HG03175 (cell line): ENCODE data around the gene FMN2.

Experiments used
- ATAC-seq: cut with Tn5 transposase; IDR thresholded peaks from one replicate; pipeline ENCODE4 v1.9.1; 2021; ENCODE audit warnings: mild to moderate bottlenecking, moderate library complexity; ENCODE audit not compliant: unreplicated experiment

FMN2 gene

DNA sequence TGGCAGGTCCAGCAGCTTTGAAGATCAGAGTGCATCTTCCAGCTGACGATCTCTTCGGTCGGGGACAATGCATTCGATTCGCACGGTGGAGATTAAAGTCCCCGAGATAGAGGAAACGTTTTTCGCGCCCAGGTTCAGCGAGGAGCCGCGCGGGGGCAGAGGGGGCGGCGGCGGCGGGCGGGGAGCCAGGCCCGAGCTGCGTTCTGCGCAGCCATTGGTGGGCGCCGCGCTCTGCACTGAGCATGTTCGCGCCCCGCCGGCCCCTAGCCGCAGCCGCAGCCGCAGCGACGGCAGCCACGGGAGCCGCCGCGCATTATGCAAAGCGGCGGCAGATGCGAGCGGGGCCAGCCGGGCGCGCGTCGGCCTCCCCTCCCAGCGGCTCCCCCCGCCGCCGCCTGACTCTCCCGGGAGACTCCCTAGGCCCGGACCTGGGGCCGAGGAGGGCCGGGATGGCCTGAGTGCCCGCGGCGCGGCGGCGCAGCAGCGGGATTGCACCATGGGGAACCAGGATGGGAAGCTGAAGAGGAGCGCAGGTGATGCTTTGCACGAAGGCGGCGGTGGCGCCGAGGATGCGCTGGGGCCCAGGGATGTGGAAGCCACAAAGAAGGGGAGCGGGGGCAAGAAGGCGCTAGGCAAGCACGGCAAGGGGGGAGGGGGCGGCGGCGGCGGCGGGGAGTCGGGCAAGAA, at the start of gene FMN2:
FMN2 (plus strand) TSS at position 270 of the 687 bp plus-strand sequence; CDS start at position 497, 227 bp downstream.
- ATAC-seq: no peak

DNA sequence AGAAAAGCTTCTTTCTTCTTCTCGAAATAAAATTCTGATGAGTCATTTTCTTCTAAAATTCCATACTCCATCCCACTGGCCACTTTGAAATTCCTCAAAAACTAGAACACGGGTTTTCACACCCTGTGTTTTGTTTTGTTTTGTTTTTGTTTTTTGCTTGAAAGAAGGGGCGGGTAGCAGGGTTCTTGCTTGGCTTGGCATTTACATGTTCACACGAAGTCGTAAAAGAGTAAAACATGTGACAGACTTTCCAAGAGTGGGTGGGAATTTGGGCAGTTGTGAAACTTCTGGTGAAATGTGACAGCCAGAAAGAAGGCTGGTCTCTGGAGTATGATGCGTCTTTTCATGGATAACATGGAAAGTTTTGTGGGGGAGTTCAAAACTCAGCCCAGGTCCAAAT, 47.1 kb upstream of the FMN2 start:
- no peak for ATAC-seq

DNA sequence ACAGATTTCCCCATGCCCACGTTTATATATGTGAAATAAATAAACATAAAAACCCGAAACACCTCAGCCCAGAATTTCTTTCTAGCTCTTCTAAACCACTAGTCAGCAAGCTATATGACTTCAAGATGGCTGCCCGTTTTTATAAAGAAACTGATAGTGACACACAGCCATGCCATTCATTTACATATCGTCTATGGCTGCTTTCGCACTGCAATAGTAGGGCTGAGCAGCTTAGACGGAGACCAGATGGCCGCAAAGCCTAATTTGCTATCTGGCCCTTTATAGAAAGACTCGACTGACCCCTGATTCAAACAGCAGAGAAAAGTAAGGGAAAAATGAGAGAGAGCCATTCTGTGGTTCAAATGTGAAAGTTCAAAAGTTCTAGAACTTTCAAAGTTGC, 45.7 kb upstream of the FMN2 start:
- ATAC-seq: no peak

DNA sequence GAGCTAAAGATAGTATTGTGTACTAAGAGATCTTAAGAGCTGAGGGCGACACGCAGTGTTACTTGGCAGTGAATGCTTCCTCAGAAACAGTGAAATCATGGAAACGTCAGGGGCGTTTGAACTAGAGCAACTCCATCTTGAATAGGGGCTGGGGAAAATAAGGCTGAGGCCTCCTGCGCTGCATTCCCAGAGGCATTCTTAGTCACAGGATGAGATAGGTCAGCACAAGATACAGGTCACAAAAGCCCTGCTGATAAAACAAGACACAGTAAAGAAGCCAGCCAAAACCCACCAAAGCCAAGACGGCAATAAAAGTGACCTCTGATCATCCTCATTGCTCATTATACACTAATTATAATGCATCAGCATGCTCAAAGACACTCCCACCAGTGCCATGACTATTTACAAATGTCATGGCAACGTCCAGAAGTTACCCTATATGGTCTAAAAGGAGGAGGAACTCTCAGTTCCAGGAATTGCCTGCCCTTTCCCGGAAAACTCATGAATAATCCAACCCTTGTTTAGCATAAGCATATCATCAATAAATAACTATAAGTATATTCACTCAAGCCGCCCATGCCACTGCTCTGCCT, 37.5 kb upstream of the FMN2 start:
- ATAC-seq: no peak

DNA sequence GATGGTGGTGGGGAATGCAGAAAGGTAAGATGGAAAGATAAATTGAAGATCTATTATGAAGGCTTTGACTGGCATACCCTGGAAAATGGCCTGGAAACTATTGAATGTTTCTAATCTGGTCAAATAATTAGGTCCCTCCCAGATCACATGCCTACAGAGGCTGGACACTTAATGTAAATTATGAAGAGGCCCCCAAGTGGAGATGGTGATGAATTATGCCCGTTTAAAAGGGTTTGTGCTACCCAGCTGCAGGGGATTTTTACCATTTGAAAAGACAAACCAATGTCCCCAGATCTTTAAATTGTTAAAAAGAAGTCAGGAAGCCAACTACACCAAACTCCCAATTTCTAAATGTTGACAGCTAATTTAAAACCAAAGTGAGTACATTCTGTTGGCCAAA, 35.7 kb upstream of the FMN2 start:
- ATAC-seq: no peak

DNA sequence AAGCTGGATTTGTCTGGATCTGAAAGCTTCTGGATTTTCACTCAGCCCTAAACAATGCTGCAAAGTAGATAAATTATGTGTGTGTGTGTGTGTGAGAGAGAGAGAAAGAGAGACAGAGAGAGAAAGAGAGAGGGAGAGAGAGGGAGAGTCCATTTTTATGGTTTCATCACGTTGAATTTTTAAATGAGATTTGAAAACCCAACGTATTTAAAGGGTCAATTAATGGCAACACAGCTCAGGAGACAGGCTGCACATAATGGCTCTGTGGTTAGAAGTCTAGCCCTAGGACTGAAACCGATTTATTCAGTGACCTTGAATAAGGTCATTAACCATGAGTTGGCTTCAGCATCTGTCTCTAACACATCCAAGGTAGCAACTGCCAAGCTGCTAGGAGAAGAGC, 35.3 kb upstream of the FMN2 start:
- no peak for ATAC-seq

DNA sequence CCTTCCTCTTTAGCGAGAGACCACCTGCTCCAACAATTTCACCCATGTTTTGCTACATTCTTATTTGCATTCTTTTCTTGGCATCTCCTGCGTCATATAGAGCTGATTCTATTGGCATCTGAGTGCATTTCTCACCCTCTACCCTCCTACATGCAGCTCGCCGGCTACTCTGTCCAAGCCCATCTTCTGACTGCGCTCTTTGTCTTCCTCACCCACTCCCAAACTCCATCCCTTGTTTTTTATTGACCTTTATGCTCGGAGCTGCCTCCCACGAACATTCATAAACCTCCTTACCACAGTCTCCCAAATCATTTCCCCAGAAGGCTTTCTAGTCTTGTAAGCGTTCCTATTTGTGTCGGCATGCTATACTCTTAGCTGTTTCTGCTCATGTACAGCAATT, 33.6 kb upstream of the FMN2 start:
- ATAC-seq: no peak

DNA sequence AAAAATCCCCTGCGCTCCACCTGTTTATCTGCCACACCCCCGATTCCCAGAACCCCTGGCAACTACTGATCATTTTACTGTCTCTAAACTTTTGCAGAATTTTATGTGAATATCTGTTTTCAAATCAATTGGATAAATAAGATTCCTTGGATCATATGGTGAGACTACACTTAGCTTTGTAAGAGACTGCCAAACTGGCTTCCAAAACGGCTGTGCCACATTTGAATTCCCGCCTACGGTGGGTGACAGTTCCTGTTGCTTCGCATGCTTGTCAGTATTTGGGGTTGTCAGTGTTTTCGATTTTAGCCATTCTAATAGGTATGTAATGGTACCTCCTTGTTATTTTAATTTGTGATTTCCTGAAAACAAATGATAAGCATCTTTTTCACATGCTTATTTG, 22.7 kb upstream of the FMN2 start:
- no peak for ATAC-seq

DNA sequence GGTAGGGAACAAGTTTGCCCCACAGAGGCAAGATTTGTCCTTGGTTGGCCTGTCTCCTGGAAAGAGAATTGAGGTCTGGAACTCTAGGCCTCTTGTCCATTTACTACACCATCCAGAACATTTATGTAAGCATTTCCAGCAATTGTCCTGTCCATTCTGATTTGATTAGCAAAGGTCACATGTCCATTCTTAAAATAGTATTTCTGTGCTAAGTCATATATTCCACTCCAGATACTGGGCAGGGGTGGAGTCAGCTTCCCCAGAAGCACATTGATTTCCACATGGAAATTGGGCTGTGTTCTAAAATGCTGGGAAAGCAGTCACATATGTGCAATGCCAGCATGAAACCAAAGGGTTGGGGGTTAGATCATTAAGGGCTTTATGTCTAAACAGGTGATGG, 21.5 kb upstream of the FMN2 start:
- no peak for ATAC-seq

DNA sequence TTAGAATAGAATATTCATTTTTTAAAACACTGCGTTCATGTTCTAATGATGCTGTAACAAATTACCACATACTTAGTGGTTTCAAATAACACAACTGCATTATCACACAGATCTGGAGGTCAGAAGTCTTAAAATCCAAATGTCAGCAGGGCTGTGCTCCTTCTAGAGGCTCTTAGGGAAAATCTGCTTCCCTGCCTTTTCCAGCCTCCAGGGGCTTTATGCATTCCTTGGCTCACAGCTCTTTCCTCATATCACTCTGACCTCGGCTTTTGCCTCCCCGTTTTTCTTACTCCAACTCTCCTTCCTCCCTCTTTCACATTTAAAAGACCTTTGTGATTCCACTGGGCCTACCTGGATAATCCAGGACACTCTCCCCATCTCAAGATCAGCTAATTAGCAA, 18.6 kb upstream of the FMN2 start:
- no peak for ATAC-seq

DNA sequence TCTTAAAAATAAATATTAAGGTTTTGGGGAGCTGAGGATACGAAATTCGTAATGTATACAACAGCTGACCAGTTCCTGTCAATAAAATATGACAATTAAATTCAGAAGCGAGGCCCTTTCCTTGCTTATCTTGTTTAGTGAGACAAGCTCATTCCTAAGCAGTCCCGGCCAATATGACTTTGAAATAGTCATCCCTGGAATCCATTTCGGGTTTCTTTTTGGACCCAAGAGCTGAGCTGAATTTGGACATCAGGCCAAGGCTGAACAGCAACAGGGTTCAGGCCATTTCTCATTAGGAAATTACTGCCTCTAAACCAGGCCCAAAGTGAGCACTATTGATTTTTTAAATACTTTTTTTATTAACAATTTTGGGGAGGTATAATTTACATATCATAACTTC, 17.3 kb upstream of the FMN2 start:
- ATAC-seq: no peak

DNA sequence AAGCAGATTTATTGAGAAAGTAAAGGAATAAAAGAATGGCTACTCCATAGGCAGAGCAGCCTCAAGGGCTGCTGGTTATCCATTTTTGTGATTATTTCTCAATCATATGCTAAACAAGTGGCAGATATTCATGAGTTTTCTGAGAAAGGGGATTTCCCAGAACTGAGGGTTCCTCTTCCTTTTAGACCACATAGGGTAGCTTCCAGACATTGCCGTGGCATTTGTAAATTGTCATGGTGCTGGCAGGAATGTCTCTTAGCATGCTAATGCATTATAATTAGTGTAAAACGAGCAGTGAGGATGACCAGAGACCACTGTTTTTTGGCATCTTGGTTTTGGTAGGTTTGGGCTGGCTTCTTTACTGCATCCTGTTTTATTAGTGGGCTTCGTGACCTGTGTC, 16.8 kb upstream of the FMN2 start:
- ATAC-seq: no peak

DNA sequence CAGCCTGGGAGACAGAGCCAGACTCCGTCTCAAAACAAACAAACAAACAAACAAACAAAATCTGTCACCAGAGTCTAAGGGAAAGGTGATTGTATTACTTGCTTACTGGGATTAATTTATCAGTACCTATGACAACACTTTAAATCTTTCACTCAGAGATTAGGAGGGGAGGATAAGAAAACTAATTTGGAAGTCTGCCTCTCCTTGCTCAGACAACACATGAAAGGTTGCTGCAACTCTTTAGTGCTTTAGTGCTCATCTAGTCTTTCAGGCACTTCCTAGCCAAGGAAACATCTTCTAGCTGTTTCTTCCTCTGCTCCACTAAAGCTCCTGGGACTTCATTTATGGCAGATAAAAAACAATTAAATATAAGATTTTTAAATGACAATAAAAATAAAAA, 7.3 kb upstream of the FMN2 start:
- ATAC-seq: no peak

DNA sequence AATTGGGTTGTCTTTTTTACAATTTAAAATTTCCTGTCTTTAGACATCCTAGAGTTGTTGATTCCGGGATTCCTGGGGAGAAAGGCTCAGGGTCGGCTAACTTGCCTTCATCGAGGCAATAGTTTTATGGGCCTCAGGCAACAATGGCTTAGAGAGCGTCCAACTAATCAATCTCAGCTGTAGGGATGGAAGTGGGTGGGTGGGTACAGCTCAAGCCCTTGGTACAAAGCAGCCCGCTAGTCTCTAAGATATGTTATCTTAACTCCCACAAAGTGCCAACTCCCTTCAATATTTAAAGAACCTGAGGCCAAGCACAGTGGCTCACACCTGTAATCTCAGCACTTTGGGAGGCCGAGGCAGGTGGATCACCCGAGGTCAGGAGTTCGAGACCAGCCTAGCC, 6.9 kb upstream of the FMN2 start:
- ATAC-seq: no peak

DNA sequence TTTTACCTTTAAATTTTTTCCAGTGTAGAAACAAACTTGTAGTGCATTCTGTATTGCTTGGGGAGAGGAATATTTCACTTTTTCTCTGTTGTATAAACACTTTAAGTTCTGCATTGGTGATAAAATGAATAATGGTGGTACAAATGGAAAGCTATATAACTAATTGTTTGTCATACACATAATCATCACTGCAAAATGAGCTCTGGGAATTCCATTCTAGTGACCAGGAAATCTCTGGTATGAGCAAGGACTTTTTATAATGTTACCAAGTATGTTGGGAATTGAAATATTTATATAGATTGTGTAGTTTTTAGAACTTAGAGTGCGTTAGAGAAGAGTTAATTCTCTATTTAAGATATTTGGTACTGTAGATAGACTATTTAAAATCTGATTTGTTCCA, 5.0 kb upstream of the FMN2 start:
- no peak for ATAC-seq

DNA sequence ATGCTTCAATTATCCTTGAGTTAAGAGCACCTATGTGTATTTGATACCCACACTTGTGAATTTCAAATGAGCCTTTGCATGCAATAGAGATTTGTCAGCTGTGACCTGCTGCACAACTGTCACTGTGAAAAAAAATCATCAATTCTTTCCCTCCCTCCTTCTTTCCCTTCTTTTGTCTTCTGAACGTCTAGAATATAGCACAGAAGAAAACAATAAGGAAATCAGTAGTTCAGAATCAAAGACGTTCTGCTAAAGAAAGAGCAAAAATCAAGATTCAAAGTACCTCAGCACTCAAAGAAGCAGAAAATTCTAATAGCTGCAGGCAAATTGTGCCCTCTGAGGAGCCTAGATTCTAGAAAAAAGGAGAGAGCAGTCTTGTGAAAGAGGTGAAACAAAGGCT, 1.7 kb upstream of the FMN2 start:
- no peak for ATAC-seq

DNA sequence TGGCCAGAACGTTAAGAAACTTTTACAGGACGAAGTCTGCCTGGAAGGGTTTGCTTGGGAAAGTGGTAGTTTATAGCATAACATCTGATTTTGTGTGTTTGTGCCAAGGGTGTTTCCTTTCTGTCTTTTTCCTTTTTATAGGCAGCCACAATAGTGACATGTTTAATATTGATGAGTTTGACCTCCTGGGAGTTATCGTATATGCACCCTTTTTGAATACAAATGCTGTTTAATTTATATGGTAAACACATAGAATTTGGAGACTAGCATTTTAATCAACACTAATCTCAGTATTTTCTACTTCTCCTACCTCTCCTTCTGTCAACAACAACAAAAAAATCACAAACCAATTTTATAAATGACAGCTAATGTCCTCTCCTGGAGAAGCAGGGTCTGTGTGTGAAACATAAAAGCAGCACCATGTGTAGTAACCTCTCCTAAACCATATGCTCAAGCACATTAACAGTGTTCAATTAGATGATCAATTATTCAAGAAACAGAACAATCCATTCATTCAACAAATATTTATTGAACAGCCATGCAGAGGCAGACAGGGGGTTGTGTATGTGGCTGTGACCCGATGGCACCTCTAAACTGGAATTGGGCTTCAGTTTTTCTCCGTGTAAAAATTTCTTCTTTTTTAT, 604 bp upstream of the FMN2 start:
- no peak for ATAC-seq

DNA sequence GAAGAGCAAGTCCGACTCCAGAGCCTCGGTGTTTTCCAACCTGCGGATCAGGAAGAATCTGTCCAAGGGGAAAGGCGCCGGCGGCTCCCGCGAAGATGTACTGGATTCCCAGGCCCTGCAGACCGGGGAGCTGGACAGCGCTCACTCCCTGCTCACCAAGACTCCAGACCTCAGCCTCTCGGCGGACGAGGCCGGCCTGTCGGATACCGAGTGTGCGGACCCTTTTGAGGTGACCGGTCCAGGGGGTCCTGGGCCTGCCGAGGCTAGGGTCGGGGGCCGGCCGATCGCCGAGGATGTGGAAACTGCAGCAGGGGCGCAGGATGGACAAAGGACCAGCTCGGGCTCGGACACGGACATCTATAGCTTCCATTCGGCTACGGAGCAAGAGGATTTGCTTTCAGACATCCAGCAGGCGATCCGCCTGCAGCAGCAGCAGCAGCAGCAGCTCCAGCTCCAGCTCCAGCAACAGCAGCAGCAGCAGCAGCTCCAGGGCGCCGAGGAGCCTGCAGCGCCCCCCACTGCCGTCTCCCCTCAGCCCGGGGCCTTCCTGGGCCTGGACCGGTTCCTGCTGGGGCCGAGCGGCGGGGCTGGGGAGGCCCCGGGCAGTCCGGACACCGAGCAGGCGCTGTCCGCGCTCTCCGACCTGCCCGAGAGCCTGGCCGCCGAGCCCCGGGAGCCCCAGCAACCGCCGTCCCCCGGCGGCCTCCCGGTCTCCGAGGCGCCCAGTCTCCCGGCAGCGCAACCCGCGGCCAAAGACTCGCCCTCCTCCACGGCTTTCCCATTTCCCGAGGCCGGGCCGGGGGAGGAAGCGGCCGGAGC, 827 bp downstream of the FMN2 start:
- ATAC-seq: no peak

DNA sequence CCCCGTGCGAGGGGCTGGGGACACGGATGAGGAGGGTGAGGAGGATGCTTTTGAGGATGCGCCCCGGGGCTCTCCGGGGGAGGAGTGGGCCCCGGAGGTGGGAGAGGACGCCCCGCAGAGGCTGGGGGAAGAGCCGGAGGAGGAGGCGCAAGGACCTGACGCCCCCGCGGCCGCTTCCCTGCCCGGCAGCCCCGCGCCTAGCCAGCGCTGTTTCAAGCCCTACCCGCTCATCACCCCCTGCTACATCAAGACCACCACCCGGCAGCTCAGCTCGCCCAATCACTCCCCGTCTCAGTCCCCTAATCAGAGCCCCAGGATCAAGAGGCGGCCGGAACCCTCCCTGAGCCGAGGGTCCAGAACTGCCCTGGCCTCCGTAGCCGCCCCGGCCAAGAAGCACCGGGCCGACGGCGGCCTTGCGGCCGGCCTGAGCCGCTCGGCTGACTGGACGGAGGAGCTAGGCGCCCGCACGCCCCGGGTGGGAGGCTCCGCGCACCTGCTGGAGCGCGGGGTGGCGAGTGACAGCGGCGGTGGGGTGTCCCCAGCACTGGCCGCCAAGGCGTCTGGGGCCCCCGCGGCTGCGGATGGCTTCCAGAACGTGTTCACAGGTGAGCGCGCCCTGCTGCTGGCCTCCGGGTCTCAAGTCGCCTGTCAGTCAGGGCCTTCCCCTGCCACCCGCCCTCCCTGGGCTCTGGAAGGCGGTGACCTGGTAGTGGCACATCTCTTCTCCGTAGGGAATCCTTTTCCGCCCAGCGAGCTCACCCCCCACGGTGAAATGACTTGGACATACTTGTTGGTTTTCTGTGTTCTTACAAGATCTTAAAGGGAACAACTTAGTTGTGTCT, 1.7 kb downstream of the FMN2 start:
- no peak for ATAC-seq

DNA sequence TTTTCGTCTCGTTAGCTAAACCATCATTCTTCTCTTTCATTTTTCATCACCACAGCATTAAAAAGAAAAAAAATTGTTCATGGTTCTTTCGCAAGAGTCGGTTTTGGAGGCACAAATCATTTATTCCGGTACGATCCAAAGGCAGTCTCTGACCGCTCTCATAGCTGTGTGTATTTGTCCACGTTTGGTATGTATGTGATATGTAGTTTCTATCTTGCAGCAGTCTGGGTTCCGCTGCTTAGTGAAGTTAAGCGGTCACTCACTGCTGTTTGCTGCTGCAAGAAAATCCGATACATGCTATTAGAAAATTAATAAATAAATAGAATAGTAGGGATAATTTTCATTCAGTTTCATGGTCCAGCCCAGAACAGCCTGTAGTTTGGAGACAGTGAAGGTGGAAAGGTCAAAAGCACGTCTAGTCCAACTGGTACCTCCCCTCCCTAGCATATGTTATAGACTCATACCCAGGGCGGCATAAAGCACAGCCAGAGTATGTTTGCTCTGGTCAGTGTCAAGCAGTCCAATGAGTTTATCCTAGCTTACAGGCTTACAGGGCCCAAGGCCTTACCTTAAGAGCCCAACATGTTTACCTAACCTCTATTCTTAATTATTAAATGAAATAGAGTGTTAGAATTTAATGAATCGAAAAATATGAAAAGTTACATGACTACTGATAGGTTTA, 2.5 kb downstream of the FMN2 start:
- no peak for ATAC-seq
